ENCODE measurements around the gene CGRRF1.

The CGRRF1 gene, protein sequence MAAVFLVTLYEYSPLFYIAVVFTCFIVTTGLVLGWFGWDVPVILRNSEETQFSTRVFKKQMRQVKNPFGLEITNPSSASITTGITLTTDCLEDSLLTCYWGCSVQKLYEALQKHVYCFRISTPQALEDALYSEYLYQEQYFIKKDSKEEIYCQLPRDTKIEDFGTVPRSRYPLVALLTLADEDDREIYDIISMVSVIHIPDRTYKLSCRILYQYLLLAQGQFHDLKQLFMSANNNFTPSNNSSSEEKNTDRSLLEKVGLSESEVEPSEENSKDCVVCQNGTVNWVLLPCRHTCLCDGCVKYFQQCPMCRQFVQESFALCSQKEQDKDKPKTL

DNA sequence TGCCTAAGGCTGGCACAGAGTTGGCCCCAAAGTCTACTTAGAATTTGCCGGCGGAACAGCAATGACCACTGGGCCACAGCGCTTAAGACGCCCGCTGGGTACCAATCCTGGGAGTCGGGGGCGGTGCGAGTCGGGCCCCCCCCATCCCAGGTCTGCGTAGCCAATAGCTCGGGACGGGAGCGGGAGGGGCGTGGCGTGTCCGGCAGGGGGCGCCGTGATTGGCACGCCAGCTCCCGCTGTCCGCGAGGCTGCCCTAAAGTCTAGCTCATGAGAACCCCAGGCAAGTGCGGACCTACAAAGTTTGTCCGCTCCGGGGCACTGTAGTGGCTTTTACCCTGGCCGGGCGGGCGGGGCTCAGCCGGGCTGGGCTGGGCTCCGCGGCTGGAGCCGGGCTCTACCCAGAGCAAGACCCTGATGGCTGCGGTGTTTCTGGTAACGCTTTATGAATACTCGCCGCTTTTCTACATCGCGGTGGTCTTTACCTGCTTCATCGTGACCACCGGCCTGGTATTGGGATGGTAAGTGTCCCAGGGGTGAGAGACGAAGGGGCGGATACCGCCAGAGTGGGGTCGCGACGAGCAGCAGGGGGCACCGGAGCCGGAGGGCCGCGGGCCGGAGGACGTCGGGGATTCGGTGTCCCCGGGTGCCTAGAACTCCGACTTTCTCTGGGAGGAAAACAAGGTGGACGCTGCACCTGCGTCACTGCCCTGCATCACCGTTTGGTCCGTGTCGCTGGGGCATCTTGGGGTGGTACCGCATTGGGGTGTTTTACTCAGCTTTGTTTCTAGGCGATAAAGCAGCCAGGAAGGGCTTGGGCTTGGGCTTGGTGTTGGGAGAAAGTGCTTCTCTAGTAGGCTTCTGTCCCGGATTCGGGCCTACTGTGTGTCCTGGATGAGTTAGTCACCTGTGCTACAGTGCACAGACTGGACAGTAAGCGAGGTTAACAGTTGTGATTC is at the start of gene CGRRF1:
Gene CGRRF1, plus strand, starts transcription at position 361 of the 956 bp plus-strand sequence. Its CDS starts 54 bp downstream, at position 415.
- peak; percentile 98 for DNase-seq

DNA sequence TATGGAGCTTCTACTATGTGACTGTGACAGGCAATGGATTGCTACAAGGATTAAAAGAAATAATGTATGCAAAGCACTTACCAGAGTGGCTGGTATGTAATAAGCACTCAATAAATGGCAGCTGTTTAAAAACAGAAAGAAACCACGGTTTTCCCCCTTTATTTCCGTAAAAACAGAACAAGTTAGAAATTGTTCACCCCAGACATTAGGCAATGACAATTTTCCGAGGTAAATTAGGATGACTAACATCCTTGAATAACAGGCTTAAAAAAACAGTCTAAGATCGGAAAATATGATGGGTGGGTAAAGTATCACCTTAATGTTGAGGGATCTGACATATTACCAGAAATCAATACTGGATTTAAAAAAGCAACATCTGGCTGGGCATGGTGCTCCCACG is 47.7 kb upstream of the CGRRF1 start:
- peak; percentile 3 for DNase-seq

DNA sequence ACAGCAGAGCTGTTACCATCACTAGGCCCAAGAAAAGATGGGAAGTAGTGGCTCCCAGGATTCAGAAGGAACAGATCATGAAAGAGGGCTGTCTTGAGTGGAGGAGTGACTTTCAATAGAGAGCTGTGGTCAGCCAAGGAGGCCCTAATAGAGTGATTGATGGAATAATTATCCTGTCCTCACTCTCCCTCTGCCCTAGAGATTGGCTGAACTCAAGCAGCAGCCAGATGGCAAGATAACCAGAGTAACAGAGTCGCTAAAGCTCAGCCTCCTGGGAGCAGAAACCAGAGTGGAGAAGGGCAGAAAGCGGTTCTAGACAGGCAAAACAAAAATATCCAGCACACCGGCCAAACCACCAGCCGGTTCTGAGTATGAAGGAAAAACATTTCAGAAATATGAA is 44.1 kb upstream of the CGRRF1 start:
- DNase-seq = no peak

DNA sequence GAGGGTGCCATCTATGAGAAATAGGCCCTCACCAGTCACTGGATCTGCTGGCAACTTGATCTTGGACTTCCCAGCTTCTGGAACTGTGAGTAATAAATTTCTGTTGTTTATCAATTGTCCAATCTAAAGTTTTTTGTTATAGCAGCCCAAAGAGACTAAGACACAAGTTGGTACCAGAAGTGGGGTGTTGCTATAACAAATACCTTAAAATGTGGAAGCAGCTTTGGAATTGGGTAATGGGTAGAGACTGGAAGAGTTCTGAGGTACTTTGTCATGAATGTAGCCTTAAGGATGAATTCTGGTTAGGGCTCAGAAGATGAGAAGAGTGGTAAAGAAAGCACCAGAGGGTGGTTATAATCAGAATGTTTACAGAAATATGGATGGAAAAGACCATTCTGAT is 42.4 kb upstream of the CGRRF1 start:
- no peak for DNase-seq

DNA sequence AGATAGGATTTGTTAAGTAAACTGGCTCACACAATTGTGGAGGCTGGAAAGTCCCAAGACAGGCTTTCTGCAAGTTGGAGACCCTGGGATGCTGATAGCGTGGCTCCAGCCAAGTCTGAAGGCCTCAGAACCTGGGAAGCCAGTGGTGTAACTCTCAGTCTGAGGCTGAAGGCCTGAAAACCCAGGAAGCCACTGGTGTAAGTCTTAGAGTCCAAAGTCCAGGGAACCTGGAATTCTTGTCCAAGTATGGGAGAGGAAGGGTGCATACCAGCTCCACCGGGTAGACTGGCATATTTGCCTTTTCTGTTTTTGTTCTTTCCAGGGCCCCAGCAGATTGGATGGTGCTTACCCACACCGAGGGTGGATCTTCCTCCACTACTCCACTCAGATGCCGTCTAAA is 39.0 kb upstream of the CGRRF1 start:
- no peak for DNase-seq

DNA sequence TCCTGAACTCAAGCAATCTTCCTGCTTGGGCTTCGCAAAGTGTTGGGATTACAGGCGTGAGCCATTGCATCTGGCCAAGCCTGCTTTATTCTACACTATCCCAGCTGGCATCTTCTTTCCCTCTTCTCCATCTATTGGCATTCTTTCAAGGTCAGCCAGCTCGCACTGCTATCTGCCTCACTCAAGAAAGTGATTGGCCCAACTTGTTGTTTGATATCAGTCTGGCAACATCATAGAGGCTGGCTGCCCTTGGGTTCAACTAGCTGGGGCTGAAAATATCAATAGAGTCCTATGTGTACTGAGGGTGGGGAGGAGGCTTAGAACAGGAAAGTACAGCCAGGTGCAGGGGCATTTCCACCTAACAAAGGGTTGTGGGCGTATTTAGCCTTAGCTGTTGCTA is 38.1 kb upstream of the CGRRF1 start:
- no peak for DNase-seq

DNA sequence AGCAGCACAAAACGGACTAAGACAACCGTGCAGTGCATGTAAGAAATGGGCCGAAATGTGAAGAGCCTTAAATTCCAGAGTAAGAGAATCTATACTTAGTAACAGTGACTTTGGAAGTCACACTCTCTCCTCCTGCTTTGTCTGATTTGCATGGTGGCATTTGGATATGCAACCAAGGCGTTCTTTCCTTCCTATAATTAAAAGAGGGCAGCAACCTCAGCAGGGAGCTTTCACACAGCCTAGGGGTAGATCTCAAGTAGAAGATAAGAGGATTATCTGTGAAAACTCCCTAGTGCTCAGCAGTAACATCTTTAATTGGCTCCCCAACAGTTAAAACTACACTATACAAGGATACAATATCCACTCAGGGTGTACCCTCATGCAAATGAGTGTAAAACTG is 37.4 kb upstream of the CGRRF1 start:
- DNase-seq = no peak

DNA sequence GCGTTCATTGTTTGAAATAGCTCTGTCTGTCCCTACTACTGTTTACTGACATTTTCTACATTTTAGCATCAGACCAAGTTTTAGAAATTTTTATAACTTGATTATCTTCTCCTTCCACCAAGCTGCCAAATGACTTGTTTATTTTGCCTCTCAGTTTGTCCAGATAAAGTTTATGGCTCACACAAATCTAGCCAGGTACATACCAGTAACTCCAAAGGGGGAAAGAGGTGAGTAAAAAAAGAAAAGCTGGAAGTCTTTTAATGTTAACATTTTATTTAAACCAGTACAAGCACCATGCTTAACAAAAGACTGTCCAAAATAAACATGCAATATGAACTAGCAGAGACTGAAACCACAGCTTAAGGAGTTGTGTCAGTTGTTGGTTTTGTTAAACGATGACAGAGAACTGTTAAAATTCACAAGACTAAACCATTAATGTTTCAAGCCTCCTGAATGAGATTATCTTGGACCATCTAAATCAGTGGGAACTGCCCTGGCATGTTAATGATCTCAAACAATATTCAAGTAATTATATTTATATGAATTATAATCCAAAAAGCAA is 35.4 kb upstream of the CGRRF1 start:
- no peak for DNase-seq

DNA sequence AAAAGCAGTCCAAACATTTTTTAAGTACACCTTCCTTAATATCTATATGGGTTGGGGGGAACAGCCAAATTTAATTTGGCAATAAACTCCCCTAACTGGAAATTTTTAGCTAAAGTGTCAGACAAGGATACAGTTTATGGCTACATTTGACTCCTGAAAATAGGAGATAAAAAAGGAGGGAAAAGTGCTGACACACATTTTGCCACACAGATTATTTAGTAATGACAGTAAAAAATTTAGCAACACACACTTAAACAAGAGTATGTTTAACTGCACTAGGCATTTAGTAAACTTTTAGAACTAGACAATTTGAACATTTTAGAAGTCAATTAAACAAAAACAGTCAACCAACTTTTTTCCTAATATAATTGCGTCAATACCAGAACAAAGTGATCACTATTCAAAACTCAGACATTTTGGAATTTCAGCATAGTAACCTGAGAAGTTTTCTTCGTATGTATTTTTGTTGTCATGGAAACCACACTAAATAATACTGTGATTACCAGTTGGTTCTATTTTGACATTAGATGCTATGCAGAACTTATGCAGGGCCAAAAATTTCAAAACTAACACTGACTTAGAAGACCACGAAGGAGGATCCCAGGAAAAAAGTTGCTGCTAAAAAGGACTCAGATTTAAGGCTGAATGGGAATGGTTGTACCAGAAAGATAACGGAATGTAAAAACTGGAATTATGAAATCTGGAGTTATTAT is 34.4 kb upstream of the CGRRF1 start:
- DNase-seq = no peak

DNA sequence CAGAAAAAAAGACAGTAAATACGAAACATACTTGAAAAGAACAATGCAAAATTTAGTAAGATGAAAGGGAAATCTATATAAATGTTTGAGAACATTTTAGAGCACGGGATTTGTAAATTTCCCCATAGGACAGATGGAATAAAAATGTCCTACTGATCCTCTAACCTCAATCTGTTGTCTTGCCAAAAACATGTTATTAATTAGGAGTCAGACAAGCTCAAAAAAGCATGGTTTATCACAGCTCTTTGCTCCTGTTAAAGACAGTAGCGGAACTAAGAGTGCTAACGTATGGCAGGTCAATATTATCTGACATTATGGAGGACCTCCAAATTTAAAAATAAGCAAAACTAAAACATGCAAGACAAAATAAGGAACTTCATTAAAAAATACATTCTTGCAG is 33.8 kb upstream of the CGRRF1 start:
- no peak for DNase-seq

DNA sequence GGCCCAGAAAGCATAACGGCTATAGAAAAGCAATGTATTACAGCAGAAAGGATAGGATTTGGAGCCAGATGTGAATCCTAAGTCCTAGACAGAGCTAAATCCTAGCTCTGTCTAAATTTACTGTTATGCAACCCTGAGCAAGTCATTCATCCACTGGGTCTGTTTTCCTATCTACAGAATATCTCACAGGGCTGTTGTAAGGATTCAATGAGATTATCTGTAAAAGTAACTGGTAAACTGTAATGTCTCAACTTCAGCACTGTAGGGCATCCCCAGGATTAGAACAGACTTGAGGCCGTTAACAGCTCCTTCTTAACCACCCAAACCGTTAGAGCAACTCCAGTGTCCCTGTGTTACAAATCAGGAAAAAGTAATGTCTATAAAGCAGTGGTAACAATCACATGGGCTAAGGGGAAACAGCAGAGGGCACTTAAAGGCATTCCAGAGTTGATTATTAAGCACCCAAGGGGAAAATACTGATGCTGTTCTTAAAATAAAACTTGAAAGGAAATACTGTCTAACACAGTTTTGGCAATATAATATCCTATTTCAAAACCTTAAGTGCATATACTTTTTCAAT is 31.0 kb upstream of the CGRRF1 start:
- DNase-seq = no peak

DNA sequence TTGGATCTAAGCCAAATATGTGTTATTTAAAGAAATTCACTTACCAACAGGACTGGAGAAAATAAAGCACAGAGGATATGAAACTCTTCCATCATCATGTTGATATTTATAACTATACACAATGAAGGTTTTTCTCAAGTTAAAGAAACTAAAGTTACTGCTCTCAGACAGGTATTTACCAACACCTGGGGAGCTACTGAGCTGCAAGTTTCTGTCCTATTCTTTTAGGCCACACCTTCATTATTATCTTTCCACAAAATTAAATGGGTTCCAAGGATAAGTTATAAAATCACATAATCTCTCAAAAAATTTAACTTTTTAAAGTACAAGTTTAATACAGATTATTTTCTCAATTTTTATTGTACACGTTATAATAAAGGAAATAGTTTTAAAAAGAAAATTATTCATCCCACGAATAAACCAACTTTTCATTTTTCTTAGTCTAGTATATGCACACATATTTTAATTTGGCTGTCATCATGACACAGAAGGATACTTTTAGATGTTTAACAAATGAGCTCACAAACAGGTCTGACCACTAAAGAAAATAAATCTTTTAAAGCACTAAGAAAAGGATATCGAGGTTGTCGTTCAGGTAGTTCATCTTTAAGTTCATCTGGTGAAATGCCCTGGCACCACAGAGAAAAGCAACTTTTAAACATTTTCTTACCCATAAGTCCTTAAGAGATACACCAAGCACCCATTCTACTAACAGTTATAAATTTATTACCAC is 28.7 kb upstream of the CGRRF1 start:
- no peak for DNase-seq

DNA sequence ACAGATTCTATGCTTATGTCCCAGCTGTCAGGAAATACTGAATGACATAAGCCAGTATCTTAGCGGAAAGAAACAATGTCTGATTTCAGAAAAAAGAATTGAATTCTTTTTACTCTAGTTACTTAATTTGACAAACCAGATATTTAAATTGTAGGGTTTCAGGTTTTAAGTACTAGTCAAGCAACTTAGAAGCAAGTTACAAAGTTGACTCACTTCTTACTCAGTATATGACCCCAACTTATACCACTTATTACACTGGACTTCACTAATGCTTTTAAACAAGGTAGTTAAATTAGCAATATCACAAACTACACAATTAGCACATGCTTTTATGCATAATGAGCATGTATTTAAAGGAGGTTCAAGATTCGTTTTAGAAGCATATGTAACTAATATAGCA is 28.0 kb upstream of the CGRRF1 start:
- no peak for DNase-seq

DNA sequence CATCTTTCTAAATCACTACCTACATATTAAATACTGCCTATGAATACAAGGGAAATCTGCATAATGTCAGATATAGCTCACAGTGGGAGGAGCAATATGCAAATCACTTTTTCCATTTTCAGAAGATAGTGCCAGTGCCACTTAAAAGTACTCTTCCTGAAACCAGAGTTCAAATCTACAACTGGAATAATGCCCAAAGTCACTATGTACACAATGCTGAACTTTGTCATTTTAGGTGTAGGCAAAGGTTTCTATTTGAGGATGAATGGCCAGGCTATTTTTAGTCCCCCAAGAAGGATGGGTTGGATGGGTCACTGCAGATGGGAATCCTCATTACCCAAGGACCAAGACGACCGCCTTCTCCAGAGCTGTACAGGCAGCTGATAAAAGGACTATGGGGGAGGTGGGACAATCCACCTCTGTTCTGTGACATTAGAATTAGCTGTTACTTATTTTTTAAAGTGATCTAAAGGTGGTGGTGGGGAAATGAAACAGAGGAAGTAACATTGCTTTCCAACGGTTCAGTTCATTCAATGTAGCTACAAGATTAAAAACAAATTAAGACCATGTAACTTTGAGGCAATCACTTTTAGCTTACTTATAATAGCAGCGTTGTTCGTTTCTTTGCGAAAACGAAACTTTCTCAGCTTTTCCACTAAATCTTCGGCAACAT is 26.5 kb upstream of the CGRRF1 start:
- DNase-seq = no peak

DNA sequence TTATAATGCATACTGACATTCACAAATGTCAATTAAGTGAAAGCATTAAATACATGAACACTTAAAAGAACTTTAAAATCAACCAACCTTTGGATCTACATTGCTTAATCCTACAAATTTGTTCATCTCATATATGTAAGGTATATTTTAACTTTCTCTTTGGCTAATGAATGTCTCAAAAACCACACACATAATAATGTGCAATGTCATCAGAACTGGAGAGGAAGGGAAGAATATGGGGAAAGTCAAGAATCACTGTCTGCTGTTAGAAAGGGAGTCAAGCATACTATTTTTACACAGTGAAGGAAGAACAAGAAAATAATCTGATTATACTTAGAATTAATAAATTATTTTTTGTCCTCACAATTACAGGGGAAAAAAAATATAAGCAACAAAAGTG is 25.9 kb upstream of the CGRRF1 start:
- DNase-seq = no peak

DNA sequence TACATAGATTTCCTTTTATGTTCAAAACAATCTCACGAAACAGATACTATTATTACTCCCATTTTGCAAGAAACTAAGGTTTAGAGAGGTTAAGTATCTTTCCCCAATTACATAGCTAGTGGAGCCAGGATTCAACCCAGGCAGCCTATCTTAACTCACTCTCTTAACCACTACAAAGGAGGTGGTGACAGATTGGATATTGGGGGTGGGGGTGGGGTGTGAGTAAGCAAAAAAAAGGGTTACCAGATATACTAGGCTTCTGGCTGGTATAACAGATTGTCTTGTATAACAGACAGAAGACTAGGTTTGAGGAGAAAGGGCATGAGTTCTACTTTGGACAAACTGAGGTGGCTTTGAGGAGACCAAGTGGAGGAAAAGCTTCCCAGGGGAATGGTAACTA is 23.0 kb upstream of the CGRRF1 start:
- peak; percentile 7 for DNase-seq

DNA sequence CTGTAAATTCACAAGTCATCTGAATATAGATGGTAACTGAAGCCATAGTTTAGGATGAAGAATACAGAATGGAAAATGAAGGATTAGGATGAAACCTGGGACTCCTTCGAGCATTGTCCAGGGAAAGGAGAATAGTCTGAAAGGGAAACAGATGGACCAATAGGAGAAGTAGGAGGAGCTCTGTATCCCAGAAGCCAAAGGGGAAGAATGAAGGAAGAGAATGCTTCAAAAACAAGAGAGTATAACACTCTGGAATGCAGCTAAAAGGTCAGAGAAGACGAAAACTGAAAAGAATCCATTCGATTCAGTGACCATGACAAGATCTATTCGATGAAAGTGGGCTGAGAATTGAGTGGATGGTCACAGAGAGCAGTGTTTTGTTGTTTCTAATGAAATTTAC is 21.9 kb upstream of the CGRRF1 start:
- no peak for DNase-seq

DNA sequence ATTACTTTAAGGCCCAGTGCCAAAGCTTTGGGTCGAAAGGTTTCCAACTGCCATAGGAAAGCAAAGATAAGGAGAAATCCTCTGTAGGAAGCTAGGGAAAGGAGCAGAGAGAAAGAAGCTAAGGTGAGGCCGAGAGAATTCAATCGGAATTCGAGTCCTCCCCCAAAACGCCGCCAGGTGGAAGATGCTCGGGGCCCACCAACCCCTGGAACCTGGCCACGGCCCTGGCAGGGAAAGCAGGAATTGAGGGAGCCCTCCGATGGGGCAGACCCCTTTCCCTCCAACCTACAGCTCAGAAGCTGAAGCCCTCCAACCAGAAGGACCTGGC is 21.4 kb upstream of the CGRRF1 start:
- DNase-seq = no peak

DNA sequence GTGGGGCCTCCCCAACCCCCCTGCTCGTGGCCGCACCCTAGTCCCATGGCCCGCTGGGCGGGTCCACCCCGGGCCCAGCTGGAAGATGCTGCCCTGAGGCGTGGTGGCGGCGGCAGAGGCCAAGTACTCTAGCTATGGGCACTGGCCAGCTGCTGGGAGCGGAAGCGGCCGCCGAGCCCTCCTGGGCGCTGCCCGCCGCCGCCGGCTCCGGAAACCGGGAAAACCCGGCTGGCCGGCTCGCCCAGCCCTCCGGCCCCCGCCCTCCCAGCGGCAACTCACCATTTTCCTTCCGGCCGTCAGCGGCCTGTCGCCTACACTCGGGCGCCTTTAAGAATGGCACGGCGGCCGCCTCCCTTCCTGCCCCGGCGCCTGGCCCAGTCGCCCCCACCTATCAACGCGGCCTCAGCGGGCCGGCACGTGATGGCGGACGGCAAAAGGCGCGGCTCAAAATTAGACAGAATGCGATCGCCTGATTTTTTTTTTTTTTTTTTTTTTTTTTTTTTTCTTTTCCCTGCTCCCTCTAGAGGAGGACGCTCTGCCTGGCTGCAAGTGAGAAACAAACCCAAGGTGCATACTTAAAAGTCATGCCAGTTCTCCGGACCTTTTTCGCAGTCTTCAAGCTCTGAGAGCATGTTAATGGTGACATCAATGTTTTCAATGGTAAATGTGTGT is 20.9 kb upstream of the CGRRF1 start, which contains the start of gene GMFB:
Gene GMFB, minus strand, starts transcription at position 335 of the 672 bp plus-strand sequence. Its CDS starts 53 bp downstream, at position 282.
- peak; percentile 92 for DNase-seq

DNA sequence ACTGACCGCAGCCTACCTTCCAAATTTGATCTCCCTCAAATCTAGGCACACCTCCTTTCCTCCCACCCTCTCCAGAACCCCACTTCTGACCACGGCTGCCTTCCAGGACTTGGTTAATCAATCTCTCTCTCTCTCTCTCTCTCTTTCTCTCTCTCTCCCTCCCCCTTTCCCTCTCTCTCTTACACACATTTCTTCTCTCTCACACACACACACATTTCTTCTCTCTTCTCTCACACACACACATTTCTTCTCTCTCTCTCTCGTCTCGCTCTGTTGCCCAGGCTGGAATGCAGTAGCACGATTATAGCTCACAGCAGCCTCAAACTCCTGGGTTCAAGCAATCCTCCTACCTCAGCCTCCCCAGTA is 20.4 kb upstream of the CGRRF1 start:
- DNase-seq = no peak
